ENCODE results near the gene PSMG3. TPM values are rescaled to one million over a fixed set of nuclear protein-coding genes. Genes with fewer than 3 reads are reported as not detected.
A peak's percentile ranks its signal among the peaks of the same experiment; 100 is the strongest.
"Not testable (repeated sequence)": the region's sequence is repeated elsewhere in the genome, so short reads cannot be mapped to it uniquely, and the experiment has no call there.

PSMG3 gene
- total RNA-seq, 1 experiment from 2014 or later = 49.8 TPM

DNA sequence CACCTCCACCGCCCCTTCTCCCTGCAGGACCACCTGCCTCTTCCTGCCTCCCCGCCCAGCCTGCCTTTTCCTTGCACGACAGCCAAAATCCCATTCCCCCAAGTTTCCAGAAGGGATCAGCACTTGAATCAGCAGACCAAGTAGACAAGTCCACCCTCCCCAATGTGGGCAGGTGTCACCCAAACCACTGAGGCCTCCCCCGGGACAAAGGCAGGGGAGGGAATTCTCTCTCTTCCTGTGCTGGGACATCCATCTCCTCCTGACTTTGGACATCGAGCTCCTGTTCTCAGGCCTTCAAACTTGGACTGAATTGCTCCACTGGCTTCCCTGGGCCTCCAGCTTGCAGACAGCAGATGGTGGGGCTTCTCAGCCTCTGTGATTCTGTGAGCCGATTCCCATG lies 21.6 kb upstream of the PSMG3 start:
- Histone ChIP-seq H3K36me3 (replicated peaks; ENCODE audit: control insufficient read depth, insufficient read depth, low read length) (no peaks in the 10 kb centered on the region), H3K27me3 (ENCODE audit: control insufficient read depth, insufficient read depth, low read length) (no peaks in the 10 kb centered on the region), H3K4me3 (ENCODE audit: insufficient read depth, low read depth, low read length) (no peak overlapping the region)
- no peak for DNase-seq

DNA sequence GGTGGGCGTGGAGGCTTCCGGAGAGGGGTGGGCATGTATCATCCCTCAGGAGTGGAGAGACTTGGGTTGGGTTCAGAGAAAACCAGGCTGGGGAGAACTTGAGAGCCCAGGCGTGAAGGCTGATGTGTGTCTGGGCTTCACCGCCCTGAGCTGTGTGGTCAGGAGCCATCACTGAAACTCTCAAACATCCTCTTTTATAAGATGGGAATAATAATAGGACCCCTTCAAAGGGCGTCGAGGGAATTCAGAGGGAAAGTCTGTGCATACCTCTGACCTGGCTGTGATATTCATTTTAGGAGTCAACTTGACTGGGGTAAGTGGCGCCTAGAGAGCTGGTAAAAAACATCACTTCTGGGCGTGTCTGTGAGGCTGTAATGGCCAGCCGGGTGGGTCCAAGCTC lies 21.1 kb upstream of the PSMG3 start:
- no peaks in the 10 kb centered on the region for H3K36me3 ChIP-seq (replicated peaks; ENCODE audit: control insufficient read depth, insufficient read depth, low read length)
- no peak for DNase-seq
- H3K27me3 ChIP-seq (ENCODE audit: control insufficient read depth, insufficient read depth, low read length) = no peaks in the 10 kb centered on the region
- H3K4me3 ChIP-seq (ENCODE audit: insufficient read depth, low read depth, low read length) = no peak overlapping the region

DNA sequence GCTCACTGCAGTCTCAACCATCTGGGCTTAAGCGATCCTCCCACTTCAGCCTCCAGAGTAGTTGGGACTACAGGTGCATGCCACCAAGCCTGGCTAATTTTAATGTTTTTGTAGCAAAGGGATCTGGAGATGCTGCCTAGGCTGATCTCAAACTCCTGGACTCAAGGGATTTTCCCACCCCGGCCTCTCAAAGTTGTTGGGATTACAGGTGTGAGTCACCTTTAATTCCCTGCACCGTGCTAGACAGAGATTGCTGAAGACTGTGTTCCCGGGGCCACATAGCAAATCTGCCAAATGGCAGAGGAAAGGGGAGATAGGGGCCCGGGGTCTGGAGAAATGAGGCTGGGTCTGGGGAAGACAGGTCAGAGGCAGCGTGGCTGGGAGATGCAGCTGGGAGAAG lies 20.6 kb upstream of the PSMG3 start:
- DNase-seq = no peak
- Histone ChIP-seq H3K27me3 (ENCODE audit: control insufficient read depth, insufficient read depth, low read length) (no peaks in the 10 kb centered on the region), H3K4me3 (ENCODE audit: insufficient read depth, low read depth, low read length) (no peak overlapping the region), H3K36me3 (replicated peaks; ENCODE audit: control insufficient read depth, insufficient read depth, low read length) (no peaks in the 10 kb centered on the region)

DNA sequence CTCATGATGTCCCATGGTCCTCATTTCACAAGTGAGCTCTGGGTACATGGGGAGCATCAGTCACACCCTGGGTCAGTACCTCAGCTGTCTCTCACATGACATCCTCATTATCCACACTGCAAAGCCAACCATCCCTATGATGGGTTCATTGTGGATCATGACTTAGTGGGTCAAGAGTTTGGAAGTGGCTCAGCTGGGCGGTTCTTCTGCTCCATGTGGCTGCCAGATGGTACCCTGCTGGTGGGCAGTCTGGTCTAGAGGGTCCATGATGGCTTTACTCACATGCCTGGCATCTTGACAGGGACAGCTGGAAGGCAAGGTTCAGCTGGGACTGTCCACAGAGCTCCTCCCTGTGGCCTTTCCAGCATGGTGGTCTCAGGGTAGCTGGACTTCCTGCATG lies 19.1 kb upstream of the PSMG3 start:
- H3K4me3 ChIP-seq (ENCODE audit: insufficient read depth, low read depth, low read length) = no peak overlapping the region
- no peak for DNase-seq
- no peaks in the 10 kb centered on the region for H3K36me3 ChIP-seq (replicated peaks; ENCODE audit: control insufficient read depth, insufficient read depth, low read length)
- H3K27me3 ChIP-seq (ENCODE audit: control insufficient read depth, insufficient read depth, low read length) = no peaks in the 10 kb centered on the region

DNA sequence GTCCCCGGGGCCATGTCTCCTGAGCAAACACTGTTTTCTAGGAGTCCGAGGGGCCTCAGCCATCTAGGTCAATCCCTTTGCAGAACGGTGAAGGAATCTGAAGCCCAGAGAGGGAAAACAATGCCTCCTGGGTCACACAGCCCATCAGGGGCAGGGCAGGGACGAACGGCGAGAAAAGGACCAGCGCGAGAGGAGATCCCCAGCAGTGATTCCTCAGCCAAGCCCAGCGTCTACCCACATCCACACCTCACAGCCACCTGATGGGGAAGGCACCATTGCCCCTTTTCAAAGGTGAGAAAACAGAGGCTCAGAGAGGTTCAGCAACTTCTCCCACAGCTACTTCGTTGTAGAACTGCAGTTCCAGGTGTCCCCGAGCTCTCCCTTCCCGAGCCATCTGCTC lies 17.9 kb upstream of the PSMG3 start:
- H3K27me3 ChIP-seq (ENCODE audit: control insufficient read depth, insufficient read depth, low read length) = no peaks in the 10 kb centered on the region
- H3K4me3 ChIP-seq (ENCODE audit: insufficient read depth, low read depth, low read length) = no peak overlapping the region
- DNase-seq = no peak
- no peaks in the 10 kb centered on the region for H3K36me3 ChIP-seq (replicated peaks; ENCODE audit: control insufficient read depth, insufficient read depth, low read length)

DNA sequence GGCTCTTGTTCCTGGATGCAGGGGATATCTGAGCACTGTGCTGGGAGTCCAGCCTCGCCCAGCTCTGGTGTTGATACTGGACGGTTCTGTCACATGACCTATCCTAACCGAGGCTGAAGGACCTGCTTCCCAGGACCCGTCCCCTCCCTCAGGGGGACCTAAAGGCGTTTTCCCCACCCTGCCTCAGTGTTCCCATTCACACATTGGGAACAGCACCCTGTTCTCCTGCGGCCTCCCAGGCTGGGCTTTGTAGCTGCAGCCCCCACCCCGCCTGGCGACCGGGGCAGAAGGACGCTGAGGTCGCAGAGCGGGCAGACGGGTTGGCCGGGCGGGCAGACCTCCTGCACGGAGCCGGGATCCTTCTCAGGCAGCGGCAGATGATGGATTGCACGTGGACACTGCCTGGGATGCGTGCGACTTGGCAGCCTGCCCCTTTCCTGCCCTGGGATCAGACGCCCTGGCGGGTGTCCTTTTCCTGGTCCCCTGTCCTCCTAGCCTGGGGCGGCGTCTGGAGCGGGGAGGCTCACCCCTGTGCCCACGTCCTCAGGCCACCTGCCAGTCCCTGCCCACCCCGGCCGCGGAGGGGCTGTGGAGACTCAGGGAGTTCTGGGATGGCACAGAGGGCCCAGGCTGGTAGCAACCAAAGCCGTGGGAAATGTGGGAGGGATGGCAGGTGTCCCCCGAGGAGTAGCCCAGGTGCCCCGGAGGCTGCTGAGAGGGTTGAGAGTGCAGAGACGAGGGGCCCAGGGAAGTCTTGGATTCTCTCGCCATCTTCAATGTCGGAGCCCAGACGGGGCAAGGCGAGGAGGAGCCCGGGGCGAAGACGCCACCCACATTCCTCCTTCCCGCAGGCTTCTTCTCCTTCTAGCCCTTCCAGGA lies 17.2 kb upstream of the PSMG3 start:
- Histone ChIP-seq H3K27me3 (ENCODE audit: control insufficient read depth, insufficient read depth, low read length) (no peaks in the 10 kb centered on the region), H3K36me3 (replicated peaks; ENCODE audit: control insufficient read depth, insufficient read depth, low read length) (no peaks in the 10 kb centered on the region), H3K4me3 (ENCODE audit: insufficient read depth, low read depth, low read length) (no peak overlapping the region)
- DNase-seq = peak; percentile 52

DNA sequence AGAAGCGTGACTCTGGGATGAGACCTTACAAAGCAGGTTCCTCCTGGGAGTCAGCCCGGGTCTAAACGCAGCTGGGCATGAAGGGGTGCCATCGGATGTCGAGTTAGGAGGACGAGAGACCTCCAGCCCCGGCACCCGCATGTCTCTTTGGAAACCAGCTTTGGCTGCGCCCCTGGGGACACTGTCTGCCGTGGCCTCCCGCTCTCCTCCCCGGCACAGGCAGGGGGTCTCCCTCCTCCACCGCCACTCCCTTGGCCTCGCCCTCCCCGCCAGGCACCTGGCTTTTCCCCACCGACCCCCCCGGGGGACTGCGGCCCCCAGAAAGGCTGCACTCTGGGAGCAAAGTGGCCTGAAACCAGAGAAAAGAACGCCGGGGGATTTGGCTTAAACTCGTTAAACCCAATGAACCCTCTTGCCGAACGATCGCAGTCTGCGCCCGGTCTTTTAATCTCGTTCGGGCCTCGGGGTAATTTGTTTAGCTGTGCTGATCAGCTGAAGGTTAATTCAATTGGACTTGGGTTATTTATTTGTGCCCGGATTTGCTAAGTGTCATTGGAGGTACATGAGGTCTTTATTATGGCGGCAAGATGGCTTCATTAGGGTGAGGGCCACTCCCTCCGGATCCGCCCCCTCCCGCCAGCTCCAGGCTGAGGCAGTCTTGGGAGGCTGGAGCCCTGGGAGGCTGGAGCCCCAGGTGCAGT lies 16.4 kb upstream of the PSMG3 start:
- Histone ChIP-seq H3K27me3 (ENCODE audit: control insufficient read depth, insufficient read depth, low read length) (no peaks in the 10 kb centered on the region), H3K4me3 (ENCODE audit: insufficient read depth, low read depth, low read length) (no peak overlapping the region), H3K36me3 (replicated peaks; ENCODE audit: control insufficient read depth, insufficient read depth, low read length) (no peaks in the 10 kb centered on the region)
- DNase-seq = peak; percentile 65

DNA sequence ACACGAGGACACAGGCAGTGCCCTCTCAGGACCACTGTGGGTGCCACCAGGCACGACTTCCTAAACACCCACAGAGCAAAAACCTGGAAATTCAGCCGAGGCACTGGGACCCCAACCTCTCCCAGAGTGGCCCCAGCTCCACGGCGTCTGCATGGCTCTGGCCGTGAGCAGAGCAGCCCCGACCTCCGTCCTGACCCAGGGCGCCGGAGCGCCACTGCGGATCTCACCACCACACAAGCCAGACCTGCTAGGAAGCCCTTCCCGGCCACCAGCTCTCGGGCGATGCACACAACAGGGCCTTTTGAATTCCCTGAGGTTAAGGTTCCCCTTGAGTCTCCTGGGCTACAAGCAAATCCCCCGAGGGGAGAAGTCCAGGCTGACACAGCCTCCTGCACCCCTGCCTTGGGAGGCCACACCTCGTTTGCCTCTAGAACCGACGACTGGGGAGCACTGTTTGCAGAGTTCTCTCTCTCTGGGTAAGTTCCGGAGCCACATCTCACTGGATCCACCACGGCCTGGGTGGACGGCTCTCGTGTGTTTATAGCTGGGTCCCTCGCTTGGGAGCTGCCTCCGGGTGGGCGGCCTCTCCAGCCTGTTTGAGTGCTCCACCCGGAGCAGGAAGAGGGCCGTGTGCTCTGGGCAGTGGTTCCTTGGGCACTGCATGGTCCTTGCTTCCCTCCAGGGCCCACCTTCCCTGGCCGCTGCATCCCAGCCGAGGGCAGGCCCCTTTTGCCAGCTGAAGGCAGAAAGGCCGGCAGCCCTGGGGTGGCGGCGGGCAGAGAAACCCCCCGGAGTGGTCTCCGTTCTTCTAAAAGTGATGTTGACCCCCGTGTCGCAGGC lies 15.5 kb upstream of the PSMG3 start:
- H3K36me3 ChIP-seq (replicated peaks; ENCODE audit: control insufficient read depth, insufficient read depth, low read length) = no peaks in the 10 kb centered on the region
- no peaks in the 10 kb centered on the region for H3K27me3 ChIP-seq (ENCODE audit: control insufficient read depth, insufficient read depth, low read length)
- H3K4me3 ChIP-seq (ENCODE audit: insufficient read depth, low read depth, low read length) = no peak overlapping the region
- DNase-seq = peak; percentile 58

DNA sequence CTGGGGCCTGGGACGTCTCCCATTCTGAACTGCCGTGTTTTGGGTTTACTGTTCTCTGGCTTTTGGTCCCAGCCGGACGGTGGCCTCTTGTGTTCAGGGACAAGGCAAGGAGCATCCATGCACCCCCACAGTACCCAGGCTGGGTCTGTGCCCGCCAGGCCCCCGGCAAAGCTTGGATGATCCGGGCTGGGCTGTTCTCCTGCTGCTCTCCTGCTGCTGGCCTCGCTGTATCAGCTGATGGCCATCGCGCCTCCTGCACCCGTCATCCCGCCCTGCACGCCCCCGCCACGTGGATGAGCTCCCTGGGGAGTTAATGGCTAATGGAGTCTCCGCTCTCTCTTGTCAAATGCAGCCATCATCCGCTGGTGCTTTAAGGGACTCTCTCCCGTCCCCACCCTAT lies 14.9 kb upstream of the PSMG3 start:
- DNase-seq = peak; percentile 46
- Histone ChIP-seq H3K36me3 (replicated peaks; ENCODE audit: control insufficient read depth, insufficient read depth, low read length) (no peaks in the 10 kb centered on the region), H3K4me3 (ENCODE audit: insufficient read depth, low read depth, low read length) (no peak overlapping the region), H3K27me3 (ENCODE audit: control insufficient read depth, insufficient read depth, low read length) (no peaks in the 10 kb centered on the region)

DNA sequence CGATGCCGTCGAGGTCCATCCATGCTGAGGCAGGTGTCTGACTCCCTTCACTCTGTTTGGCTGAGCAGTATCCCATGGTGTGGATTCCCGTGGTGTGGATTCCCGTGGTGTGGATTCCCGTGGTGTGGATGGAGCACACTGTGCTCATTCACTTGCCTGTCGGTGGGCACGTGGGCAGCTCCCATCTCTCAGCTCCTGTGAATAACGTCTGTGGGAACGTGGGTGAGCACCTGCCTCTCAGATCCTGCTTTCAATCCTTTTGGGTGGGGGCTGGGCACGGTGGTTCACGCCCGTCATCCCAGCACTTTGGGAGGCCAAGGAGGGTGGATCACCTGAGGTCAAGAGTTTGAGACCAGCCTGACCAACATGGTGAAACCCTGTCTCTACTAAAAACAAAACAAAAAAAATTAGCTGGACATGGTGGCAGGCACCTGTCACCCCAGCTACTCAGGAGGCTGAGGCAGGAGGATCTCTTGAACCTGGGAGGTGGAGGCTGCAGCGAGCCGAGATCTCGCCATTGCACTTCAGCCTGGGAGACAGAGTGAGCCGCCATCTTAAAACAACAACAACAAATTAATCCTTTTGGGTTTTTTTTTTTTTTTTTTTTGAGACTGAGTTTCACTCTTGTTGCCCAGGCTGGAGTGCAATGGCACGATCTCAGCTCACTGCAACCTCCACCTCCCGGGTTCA lies 13.6 kb upstream of the PSMG3 start:
- not testable (repeated sequence) for DNase-seq

DNA sequence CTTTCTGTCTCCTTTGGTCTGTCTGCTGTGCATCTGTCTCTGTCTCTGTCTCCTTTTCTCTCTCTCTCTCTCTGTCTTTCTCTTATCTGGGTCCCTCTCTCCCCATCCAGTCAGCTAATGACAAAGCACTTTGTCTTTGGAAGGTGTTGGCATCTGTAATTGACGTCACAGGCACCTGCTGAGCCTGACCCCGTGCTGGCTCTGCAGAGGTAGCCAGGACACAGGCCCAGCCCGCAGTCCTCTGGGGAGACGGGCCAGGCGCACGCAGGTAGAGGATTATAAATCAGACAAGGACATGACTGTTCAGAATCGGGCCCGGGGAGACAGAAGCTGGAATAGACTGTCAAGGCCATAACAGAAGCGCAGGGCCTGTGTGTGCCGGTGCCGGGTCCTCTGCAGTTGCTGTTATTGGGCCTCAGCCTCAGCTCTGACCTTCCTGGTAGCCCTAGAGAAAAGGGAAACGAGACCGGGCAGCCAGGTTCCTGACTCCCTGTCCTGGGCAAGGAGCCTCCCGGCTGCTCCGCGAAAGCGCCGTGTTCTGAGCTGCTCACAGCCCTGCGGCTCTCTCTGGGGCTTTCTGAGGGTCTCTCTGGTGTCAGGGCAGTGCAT lies 10.7 kb upstream of the PSMG3 start:
- peak; percentile 60 for DNase-seq
- no peak overlapping the region for H3K4me3 ChIP-seq (ENCODE audit: insufficient read depth, low read depth, low read length)
- no peaks in the 10 kb centered on the region for H3K27me3 ChIP-seq (ENCODE audit: control insufficient read depth, insufficient read depth, low read length)
- no peaks in the 10 kb centered on the region for H3K36me3 ChIP-seq (replicated peaks; ENCODE audit: control insufficient read depth, insufficient read depth, low read length)

More for the DNA sequence above, 13.6 kb upstream of the PSMG3 start:
- not testable (repeated sequence) for H3K36me3 ChIP-seq (replicated peaks; ENCODE audit: control insufficient read depth, insufficient read depth, low read length); H3K27me3 ChIP-seq (ENCODE audit: control insufficient read depth, insufficient read depth, low read length); H3K4me3 ChIP-seq (ENCODE audit: insufficient read depth, low read depth, low read length)

DNA sequence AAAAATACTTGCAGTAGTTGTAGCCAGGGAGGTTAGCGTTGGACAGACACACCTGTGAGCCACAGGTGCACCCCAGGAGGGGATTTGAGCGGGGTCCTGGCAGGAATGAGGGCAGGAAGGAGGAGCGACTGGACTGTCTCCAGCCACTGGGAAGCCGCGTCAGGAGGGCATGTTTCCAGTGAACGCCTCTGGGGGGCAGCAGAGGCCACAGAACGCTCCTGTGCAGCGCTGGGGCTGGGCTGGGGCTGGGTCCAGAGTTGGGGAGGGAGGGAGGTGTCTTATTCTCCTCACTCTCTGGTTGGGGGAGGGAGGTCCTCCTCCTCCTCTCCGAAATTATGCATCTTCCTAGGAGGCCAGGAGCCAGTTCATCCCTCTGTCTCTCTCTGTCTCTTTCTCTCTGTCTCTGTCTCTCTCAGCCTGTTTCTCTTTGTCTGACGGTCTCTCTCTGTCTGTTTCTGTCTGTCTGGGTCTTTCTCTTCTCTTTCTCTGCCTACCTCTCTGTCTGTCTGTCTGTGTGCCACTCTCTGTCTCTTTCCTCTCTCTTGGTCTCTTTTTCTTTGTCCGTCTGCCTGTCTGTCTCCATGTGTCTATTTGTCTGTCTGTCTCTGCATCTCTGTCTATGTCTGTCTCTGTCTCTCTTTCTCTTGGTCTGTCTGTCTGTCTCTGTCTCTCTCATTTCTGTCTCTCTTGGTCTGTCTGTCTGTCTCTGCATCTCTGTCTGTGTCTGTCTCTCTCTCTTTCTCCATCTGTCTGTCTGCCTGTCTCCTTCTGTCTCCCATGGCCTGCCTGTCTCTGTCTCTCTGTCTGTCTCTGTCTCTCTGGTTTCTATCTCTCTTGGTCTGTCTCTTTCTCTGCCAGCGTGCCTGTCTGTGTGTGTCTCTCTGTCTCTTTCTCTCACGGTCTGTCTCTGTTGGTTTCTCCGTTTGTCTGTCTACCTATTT lies 9.9 kb upstream of the PSMG3 start:
- Histone ChIP-seq H3K27me3 (ENCODE audit: control insufficient read depth, insufficient read depth, low read length) (no peaks in the 10 kb centered on the region), H3K36me3 (replicated peaks; ENCODE audit: control insufficient read depth, insufficient read depth, low read length) (no peaks in the 10 kb centered on the region), H3K4me3 (ENCODE audit: insufficient read depth, low read depth, low read length) (no peak overlapping the region)
- DNase-seq = peak; percentile 96

DNA sequence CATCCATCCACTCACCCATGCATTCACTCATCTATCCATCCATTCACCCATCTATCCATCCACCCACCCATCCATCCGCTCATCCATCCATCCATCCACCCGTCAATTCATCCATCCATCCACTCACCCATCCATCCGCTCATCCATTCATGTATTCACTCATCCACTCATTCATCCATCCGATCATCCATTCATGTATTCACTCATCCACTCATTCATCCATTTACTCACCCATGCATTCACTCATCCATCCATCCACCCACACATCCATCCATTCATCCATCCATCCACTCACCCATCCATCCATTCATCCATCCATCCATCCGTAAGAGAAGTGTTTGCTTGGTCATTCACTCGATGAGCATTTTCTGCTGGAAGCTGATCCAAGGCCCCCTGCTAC lies 8.7 kb upstream of the PSMG3 start:
- Histone ChIP-seq H3K27me3 (ENCODE audit: control insufficient read depth, insufficient read depth, low read length) (no peaks in the 10 kb centered on the region), H3K36me3 (replicated peaks; ENCODE audit: control insufficient read depth, insufficient read depth, low read length) (no peaks in the 10 kb centered on the region), H3K4me3 (ENCODE audit: insufficient read depth, low read depth, low read length) (no peak overlapping the region)
- DNase-seq = no peak
